Measurements from ENCODE around the gene TMA7B. TPM values are rescaled to one million over a fixed set of nuclear protein-coding genes. Genes with fewer than 3 reads are reported as not detected.

The TMA7B gene
- total and polyA plus RNA-seq, 10 of the 15 experiments (the other 5 are each of a cell fraction or from before 2014, with no cell fraction given) = 0.33 to 2.9 (median 1.8) TPM

DNA sequence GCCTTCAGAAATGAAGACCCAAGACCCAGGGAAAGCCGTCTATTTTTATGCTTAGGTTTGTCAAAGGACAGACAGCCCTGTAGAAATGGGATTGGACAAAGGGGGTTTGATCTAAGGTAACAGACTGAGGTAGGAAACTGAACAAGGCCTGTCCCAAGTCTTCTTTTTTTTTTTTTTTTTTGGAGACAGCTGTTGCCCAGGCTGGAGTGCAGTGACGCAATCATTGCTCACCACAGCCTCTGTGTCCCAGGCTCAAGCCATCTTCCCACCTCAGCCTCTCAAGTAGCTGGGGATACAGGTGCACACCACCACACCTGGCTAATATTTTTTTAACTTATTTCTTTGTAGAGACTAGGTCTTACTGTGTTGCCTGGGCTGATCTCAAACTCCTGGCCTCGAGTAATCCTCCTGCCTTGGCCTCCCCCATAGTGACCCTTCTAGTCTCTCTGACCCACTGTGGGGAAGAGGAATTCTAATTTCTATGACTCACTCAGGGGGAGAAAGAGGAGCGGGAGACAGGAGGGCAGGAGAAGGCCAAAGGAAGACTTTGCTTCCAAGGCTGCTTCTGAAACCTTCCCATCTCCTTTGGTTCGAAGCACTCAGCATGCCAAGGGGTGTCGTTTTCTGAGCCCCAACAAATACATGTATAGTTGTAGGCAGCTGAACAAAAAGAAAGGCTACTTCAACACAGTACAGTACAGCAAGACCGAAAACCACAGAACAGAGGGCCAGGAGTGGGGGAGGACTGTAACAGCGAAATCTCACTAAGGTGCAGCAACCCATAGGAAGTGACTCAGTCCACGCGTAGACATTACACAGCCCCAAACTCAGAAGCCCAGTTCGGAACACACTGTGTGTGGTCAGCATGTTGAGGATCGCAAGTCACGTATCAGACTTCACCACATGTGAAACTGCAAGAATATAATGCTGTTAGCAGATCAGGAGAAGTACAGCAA is 872 bp downstream of the TMA7B start (continued):
- TF ChIP-seq, protein P1, sequence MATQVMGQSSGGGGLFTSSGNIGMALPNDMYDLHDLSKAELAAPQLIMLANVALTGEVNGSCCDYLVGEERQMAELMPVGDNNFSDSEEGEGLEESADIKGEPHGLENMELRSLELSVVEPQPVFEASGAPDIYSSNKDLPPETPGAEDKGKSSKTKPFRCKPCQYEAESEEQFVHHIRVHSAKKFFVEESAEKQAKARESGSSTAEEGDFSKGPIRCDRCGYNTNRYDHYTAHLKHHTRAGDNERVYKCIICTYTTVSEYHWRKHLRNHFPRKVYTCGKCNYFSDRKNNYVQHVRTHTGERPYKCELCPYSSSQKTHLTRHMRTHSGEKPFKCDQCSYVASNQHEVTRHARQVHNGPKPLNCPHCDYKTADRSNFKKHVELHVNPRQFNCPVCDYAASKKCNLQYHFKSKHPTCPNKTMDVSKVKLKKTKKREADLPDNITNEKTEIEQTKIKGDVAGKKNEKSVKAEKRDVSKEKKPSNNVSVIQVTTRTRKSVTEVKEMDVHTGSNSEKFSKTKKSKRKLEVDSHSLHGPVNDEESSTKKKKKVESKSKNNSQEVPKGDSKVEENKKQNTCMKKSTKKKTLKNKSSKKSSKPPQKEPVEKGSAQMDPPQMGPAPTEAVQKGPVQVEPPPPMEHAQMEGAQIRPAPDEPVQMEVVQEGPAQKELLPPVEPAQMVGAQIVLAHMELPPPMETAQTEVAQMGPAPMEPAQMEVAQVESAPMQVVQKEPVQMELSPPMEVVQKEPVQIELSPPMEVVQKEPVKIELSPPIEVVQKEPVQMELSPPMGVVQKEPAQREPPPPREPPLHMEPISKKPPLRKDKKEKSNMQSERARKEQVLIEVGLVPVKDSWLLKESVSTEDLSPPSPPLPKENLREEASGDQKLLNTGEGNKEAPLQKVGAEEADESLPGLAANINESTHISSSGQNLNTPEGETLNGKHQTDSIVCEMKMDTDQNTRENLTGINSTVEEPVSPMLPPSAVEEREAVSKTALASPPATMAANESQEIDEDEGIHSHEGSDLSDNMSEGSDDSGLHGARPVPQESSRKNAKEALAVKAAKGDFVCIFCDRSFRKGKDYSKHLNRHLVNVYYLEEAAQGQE (IDR thresholded peaks at IDR 0.05; ENCODE audit: low read depth, low read length) = 0 out of 2 replicates have a peak, but pooled peaks have one; percentile 31
- TF ChIP-seq, protein P2, sequence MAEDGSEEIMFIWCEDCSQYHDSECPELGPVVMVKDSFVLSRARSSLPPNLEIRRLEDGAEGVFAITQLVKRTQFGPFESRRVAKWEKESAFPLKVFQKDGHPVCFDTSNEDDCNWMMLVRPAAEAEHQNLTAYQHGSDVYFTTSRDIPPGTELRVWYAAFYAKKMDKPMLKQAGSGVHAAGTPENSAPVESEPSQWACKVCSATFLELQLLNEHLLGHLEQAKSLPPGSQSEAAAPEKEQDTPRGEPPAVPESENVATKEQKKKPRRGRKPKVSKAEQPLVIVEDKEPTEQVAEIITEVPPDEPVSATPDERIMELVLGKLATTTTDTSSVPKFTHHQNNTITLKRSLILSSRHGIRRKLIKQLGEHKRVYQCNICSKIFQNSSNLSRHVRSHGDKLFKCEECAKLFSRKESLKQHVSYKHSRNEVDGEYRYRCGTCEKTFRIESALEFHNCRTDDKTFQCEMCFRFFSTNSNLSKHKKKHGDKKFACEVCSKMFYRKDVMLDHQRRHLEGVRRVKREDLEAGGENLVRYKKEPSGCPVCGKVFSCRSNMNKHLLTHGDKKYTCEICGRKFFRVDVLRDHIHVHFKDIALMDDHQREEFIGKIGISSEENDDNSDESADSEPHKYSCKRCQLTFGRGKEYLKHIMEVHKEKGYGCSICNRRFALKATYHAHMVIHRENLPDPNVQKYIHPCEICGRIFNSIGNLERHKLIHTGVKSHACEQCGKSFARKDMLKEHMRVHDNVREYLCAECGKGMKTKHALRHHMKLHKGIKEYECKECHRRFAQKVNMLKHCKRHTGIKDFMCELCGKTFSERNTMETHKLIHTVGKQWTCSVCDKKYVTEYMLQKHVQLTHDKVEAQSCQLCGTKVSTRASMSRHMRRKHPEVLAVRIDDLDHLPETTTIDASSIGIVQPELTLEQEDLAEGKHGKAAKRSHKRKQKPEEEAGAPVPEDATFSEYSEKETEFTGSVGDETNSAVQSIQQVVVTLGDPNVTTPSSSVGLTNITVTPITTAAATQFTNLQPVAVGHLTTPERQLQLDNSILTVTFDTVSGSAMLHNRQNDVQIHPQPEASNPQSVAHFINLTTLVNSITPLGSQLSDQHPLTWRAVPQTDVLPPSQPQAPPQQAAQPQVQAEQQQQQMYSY (CRISPR knock-in tag; IDR thresholded peaks at IDR 0.05) = no peak
- no peak for TF ChIP-seq BRCA1 (IDR thresholded peaks at IDR 0.05; ENCODE audit: low read depth, low read length)
- TF ChIP-seq JUND (IDR thresholded peaks at IDR 0.05; ENCODE audit: low read depth, low read length) = no peak
- TF ChIP-seq HDAC2 (IDR thresholded peaks at IDR 0.05) = no peak
- TF ChIP-seq, protein P3, sequence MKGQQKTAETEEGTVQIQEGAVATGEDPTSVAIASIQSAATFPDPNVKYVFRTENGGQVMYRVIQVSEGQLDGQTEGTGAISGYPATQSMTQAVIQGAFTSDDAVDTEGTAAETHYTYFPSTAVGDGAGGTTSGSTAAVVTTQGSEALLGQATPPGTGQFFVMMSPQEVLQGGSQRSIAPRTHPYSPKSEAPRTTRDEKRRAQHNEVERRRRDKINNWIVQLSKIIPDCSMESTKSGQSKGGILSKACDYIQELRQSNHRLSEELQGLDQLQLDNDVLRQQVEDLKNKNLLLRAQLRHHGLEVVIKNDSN (IDR thresholded peaks at IDR 0.05; ENCODE audit: borderline replicate concordance, extremely low read length, insufficient read depth, low read depth, low read length) = no peak
- peak; percentile 84 for TF ChIP-seq JUNB (IDR thresholded peaks at IDR 0.05)
- peak; percentile 93; the same call in 1 of the 2 replicates for TF ChIP-seq ZBED1 (IDR thresholded peaks at IDR 0.05; ENCODE audit: borderline replicate concordance)
- TF ChIP-seq MYB (IDR thresholded peaks at IDR 0.05; ENCODE audit: borderline replicate concordance, low read depth, low read length) = no peak
- TF ChIP-seq, protein P4, sequence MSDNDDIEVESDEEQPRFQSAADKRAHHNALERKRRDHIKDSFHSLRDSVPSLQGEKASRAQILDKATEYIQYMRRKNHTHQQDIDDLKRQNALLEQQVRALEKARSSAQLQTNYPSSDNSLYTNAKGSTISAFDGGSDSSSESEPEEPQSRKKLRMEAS (IDR thresholded peaks at IDR 0.05; ENCODE audit: low read depth, low read length) = no peak; the same call in 1 of the 2 replicates
- TF ChIP-seq NR2C1 (IDR thresholded peaks at IDR 0.05) = no peak
- 0 out of 2 replicates have a peak, but pooled peaks have one; percentile 44 for TF ChIP-seq RCOR1 (conservative IDR thresholded peaks at IDR 0.05; ENCODE audit: low read depth, low read length)
- peak in 1 of 2 experiments; percentile 53; a peak in 1 of 3 replicates for TF ChIP-seq EGR1 (IDR thresholded peaks at IDR 0.05; ENCODE audit: borderline replicate concordance in 1 of 2, low read depth in 2 of 2, low read length in 2 of 2)
- no peak for TF ChIP-seq ZNF207 (IDR thresholded peaks at IDR 0.05; ENCODE audit: borderline replicate concordance)
- no peak for TF ChIP-seq CHD1 (IDR thresholded peaks at IDR 0.05; ENCODE audit: low read depth, low read length)
- no peak for TF ChIP-seq SREBF2 (IDR thresholded peaks at IDR 0.05; ENCODE audit: low read length)
- 0 out of 2 replicates have a peak, but pooled peaks have one; percentile 17 for TF ChIP-seq MEF2A (IDR thresholded peaks at IDR 0.05; ENCODE audit: insufficient read depth, low read depth, low read length)
- peak; percentile 91 for TF ChIP-seq ATF7 (IDR thresholded peaks at IDR 0.05; ENCODE audit: low read depth)
- 0 out of 2 replicates have a peak, but pooled peaks have one; percentile 57 for TF ChIP-seq GABPA (IDR thresholded peaks at IDR 0.05; ENCODE audit: low read depth)
- TF ChIP-seq POLR2AphosphoS5 (IDR thresholded peaks at IDR 0.05; ENCODE audit: low read length) = 0 out of 2 replicates have a peak, but pooled peaks have one; percentile 43
- TF ChIP-seq NFYB (IDR thresholded peaks at IDR 0.05; ENCODE audit: insufficient read depth, low read depth, low read length) = no peak

Data from GM12878 (cell line).